HL-60 (cell line): Measurements from ENCODE around the gene SEL1L.
A peak's percentile ranks its signal among the peaks of the same experiment; 100 is the strongest.

Experiments
- DNase-seq, 2 experiments: peaks; one replicate each; pipeline ENCODE4 v3.0.0-alpha.2; 2010 to 2020; ENCODE audit warnings: low read depth in 1 of 2, low spot score in 1 of 2
- H3K27ac ChIP-seq: fragments of 250-450 bp; sonication (Bioruptor Pico); replicated peaks from 2 replicates; pipeline ENCODE4 v1.5.1; 2020; ENCODE audit warnings: mild to moderate bottlenecking, moderate library complexity
- H3K27me3 ChIP-seq: fragments of 250-450 bp; sonication (Bioruptor Pico); 2 replicates; pipeline ENCODE4 v1.5.1; 2021; ENCODE audit warnings: mild to moderate bottlenecking, moderate library complexity; ENCODE audit not compliant: insufficient read depth, poor library complexity, severe bottlenecking
- H3K4me3 ChIP-seq: replicated peaks from 2 replicates; pipeline ENCODE4 v1.5.1; 2011; ENCODE audit warnings: mild to moderate bottlenecking, control low read depth, low read length; ENCODE audit not compliant: insufficient read depth
- CTCF ChIP-seq: IDR thresholded peaks from one replicate; pipeline ENCODE4 v1.5.1; 2011; ENCODE audit warnings: low read length, control low read depth, inconsistent platforms; ENCODE audit not compliant: insufficient read depth
- GABPA ChIP-seq: IDR thresholded peaks from 2 replicates; pipeline ENCODE4 v1.6.1; 2012; ENCODE audit warnings: low read depth
- POLR2AphosphoS5 ChIP-seq: IDR thresholded peaks from 2 replicates; pipeline ENCODE4 v1.6.1; 2012; ENCODE audit warnings: low read depth
- REST ChIP-seq: IDR thresholded peaks from 2 replicates; pipeline ENCODE4 v1.6.1; 2012; ENCODE audit warnings: low read depth; ENCODE audit not compliant: insufficient replicate concordance
- SPI1 ChIP-seq: IDR thresholded peaks from 2 replicates; pipeline ENCODE4 v1.6.1; 2012; ENCODE audit warnings: low read depth, mild to moderate bottlenecking, borderline replicate concordance

SEL1L gene

DNA sequence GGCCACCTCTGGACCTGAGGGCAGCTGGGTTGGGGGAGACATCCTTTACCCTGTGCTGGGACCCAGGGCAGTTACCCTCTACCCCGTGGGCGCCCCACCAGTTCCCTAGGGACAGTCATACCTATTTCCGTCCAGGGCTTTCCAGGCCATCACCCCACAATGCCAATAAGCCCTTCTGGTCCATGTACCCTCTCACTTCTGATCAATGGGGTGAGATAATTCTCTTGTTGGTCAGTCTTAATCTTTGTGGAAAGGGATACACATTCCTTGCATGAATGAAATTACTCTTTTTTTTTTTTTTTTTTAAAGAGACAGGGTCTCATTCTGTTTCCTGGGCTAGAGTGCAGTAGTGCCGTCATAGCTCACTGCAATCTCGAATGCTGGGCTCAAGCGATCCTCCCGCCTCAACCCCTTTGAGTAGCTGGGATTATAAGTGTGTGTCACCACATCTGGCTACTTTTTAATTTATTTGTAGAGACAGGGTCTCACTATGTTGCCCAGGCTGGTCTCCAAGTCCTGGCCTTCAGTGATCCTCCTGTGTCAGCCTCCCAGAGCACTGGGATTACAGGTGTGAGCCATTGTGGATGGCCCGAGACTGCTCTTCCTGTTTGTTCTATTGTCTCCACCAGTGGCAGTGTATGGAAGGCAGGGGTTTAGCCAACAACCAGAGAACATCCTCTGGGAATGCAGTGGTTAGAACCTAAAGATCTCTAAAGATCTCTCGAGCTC, 87.2 kb downstream of the SEL1L start:
- no peak overlapping the region for H3K27ac ChIP-seq
- TF ChIP-seq GABPA (no peak), SPI1 (no peak), POLR2AphosphoS5 (no peak), CTCF (no peak), REST (no peak)
- no peak for DNase-seq
- H3K4me3 ChIP-seq = no peak overlapping the region
- H3K27me3 ChIP-seq = peaks cover 3% of the 10 kb centered on the region

DNA sequence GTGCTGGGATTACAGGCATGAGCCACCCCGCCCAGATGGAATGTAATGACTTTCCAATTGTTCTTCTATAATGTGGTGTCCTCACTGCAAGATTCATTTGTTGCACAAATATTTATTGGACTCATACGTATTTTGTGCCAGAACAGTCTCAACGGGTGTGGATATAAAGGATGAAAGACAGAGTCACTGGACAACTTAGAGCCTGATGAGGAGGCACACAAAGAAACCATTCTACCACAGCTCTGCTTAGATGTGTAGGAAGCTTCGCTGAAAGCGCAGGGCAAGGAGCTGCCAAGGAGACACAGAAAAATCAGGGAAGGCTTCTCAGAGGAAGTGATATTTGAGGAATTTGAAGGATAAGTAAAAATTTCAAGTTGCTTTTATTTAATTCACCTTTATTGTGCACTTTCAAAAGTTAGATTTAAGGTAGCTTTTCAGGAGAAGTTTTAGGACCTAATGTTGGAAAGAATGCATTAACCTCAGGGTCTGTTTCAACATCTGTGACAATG, 92.0 kb downstream of the SEL1L start:
- no peak overlapping the region for H3K4me3 ChIP-seq
- no peak overlapping the region for H3K27ac ChIP-seq
- no peak for DNase-seq
- peaks cover 12% of the 10 kb centered on the region for H3K27me3 ChIP-seq
- TF ChIP-seq CTCF (no peak), GABPA (no peak), POLR2AphosphoS5 (no peak), REST (no peak), SPI1 (no peak)

GRCh38 chr14:81440041-81440440, 93.6 kb downstream of the SEL1L start:
- H3K27ac ChIP-seq = no peak overlapping the region

More at GRCh38 chr14:81440041-81440440, 93.6 kb downstream of the SEL1L start:
- no peak for TF ChIP-seq REST
- no peak for TF ChIP-seq SPI1
- TF ChIP-seq CTCF = no peak
- peak; percentile 30; the same call in 1 of the 2 replicates for TF ChIP-seq POLR2AphosphoS5
- Histone ChIP-seq H3K4me3 (no peak overlapping the region), H3K27me3 (peaks cover 18% of the 10 kb centered on the region)
- DNase-seq = peak in 1 of 2 experiments; percentile 26
